Natural killer cell (primary cell): ENCODE data around the gene RGS10. TPM values are rescaled to one million over a fixed set of nuclear protein-coding genes. Genes with fewer than 3 reads are reported as not detected.

ENCODE experiments used
- ATAC-seq, 3 donors: fragments of 150-1000 bp in 2 of 3; fragments of 200-7000 bp in 1 of 3; cut with Tn5 transposase; 1 replicate in 1 of 3; 2 replicates in 2 of 3; pipeline ENCODE4 v1.10.0; 2021; ENCODE audit warnings: mild to moderate bottlenecking in 2 of 3, moderate library complexity in 2 of 3
- DNase-seq, 2 donors: peaks; one replicate each; pipeline versions ENCODE4 v3.0.0 to v3.0.0-alpha.2; 2013 to 2021; ENCODE audit warnings: mixed read lengths in 1 of 2
- H3K27ac ChIP-seq: one replicate; pipeline ENCODE4 v1.5.1; 2013; ENCODE audit warnings: mild to moderate bottlenecking, low read length
- H3K27me3 ChIP-seq: one replicate; pipeline ENCODE4 v1.6.1; 2013; ENCODE audit warnings: low read length; ENCODE audit not compliant: control insufficient read depth, insufficient read depth
- H3K36me3 ChIP-seq: one replicate; pipeline ENCODE4 v1.6.1; 2013; ENCODE audit warnings: low read length; ENCODE audit not compliant: control insufficient read depth, insufficient read depth
- H3K4me1 ChIP-seq: one replicate; pipeline ENCODE4 v1.6.1; 2013; ENCODE audit warnings: low read length; ENCODE audit not compliant: control insufficient read depth, insufficient read depth
- H3K4me3 ChIP-seq: one replicate; pipeline ENCODE4 v1.5.1; 2013; ENCODE audit warnings: low read length
- H3K9me3 ChIP-seq: one replicate; pipeline ENCODE4 v1.6.1; 2013; ENCODE audit warnings: low read length; ENCODE audit not compliant: control insufficient read depth, insufficient read depth
- H3K27ac Mint-ChIP-seq, 2 donors: one replicate each; pipeline ENCODE4 v1.8.0; 2022; ENCODE audit warnings: mild to moderate bottlenecking in 2 of 2, mixed read lengths in 2 of 2, moderate library complexity in 1 of 2
- H3K27me3 Mint-ChIP-seq, 2 donors: one replicate each; pipeline ENCODE4 v1.8.0; 2022; ENCODE audit warnings: low read depth in 2 of 2, mixed read lengths in 2 of 2
- H3K36me3 Mint-ChIP-seq: one replicate; pipeline ENCODE4 v1.8.0; 2022; ENCODE audit warnings: mixed read lengths
- H3K4me1 Mint-ChIP-seq, 2 donors: one replicate each; pipeline ENCODE4 v1.8.0; 2022; ENCODE audit warnings: mixed read lengths in 2 of 2
- H3K4me3 Mint-ChIP-seq: one replicate; pipeline ENCODE4 v1.8.0; 2022; ENCODE audit warnings: mild to moderate bottlenecking, moderate library complexity, mixed read lengths
- H3K9me3 Mint-ChIP-seq, 2 donors: one replicate each; pipeline ENCODE4 v1.8.0; 2022; ENCODE audit warnings: mixed read lengths in 2 of 2
- CTCF ChIP-seq: fragments of 200-600 bp; IDR thresholded peaks from one replicate; pipeline ENCODE4 v1.8.0; 2022; ENCODE audit warnings: antibody characterized with exemption
- WGBS: methylation state at CpG from one replicate; pipeline ENCODE4 v1.1.7; 2013; ENCODE audit warnings: missing lambda C conversion rate; ENCODE audit not compliant: insufficient coverage; 5-methylcytosine and 5-hydroxymethylcytosine counted together
- intact Hi-C: fragments of 100-400 bp; cut with micrococcal nuclease; formaldehyde crosslinking; loops from one replicate; pipeline ENCODE4 v1.14.2; 2022
- total RNA-seq, 4 donors: library from RNA; stranded (reverse); fragments of 120-200 nt in 1 of 4; gene quantifications; one replicate each; pipeline versions ENCODE4 v1.2.3 to v1.2.4, GENCODE V29; 2013 to 2022

RGS10 gene
- total RNA-seq, 3 donors from 2014 or later (not counting 1 experiment from before 2014, with no cell fraction given), result 13.5 to 25.7 (median 21.4) TPM

- no peak for TF ChIP-seq CTCF
- Mint-ChIP-seq H3K27ac (no peak overlapping the region), H3K9me3 (no peaks in the 10 kb centered on the region), H3K4me3 (no peak overlapping the region), H3K27me3 (peaks cover 7 to 9% of the 10 kb centered on the region in 2 donors), H3K4me1 (no peaks in the 10 kb centered on the region), H3K36me3 (no peaks in the 10 kb centered on the region)
- ATAC-seq, result no peak
- Histone ChIP-seq H3K27ac (no peak overlapping the region), H3K27me3 (no peaks in the 10 kb centered on the region), H3K9me3 (no peaks in the 10 kb centered on the region), H3K4me1 (no peaks in the 10 kb centered on the region), H3K36me3 (peaks cover 3% of the 10 kb centered on the region), H3K4me3 (no peak overlapping the region)
- no peak for DNase-seq
- 93% methylated on average over 28 of the region's 28 CpGs for WGBS
- intact Hi-C loops, result no loop called here
Observed at GRCh38 chr10:119457966-119458766, 84.4 kb downstream of the RGS10 start.

- no peak for ATAC-seq
- intact Hi-C loops, result no loop called here
- Histone ChIP-seq H3K27me3 (no peaks in the 10 kb centered on the region), H3K27ac (no peak overlapping the region), H3K4me3 (no peak overlapping the region), H3K4me1 (no peaks in the 10 kb centered on the region), H3K36me3 (peaks cover 3% of the 10 kb centered on the region), H3K9me3 (no peaks in the 10 kb centered on the region)
- Mint-ChIP-seq H3K9me3 (no peaks in the 10 kb centered on the region), H3K27me3 (no peaks in the 10 kb centered on the region), H3K4me3 (no peak overlapping the region), H3K27ac (no peak overlapping the region), H3K36me3 (no peaks in the 10 kb centered on the region), H3K4me1 (no peaks in the 10 kb centered on the region)
- no peak for TF ChIP-seq CTCF
- WGBS, result 94% methylated on average over 7 of the region's 7 CpGs
- no peak for DNase-seq
Observed at GRCh38 chr10:119456435-119456810, 86.1 kb downstream of the RGS10 start.

- no peak overlapping the region for H3K27ac Mint-ChIP-seq
- 84% methylated on average over 23 of the region's 23 CpGs for WGBS
- Histone ChIP-seq H3K4me1 (no peaks in the 10 kb centered on the region), H3K27ac (no peak overlapping the region), H3K9me3 (no peaks in the 10 kb centered on the region), H3K4me3 (no peak overlapping the region), H3K27me3 (no peaks in the 10 kb centered on the region), H3K36me3 (peaks cover 3% of the 10 kb centered on the region)
- no peaks in the 10 kb centered on the region for H3K9me3 Mint-ChIP-seq
- ATAC-seq, result no peak
- intact Hi-C loops, result no loop called here
- H3K4me3 Mint-ChIP-seq, result no peak overlapping the region
- no peak for TF ChIP-seq CTCF
- H3K27me3 Mint-ChIP-seq, result no peaks in the 10 kb centered on the region
- no peak for DNase-seq
- H3K4me1 Mint-ChIP-seq, result no peaks in the 10 kb centered on the region
- H3K36me3 Mint-ChIP-seq, result no peaks in the 10 kb centered on the region
Observed at GRCh38 chr10:119455609-119456434, 86.7 kb downstream of the RGS10 start.
